Fibroblast of peridontal ligament (primary cell): Measurements from ENCODE around the gene VAV2.

ENCODE experiments used
- DNase-seq: peaks from one replicate; pipeline ENCODE4 v3.0.0-alpha.2; 2010; ENCODE audit errors: extremely low read depth

The VAV2 gene

GRCh38 chr9:133781828-133782135 lies 210.3 kb downstream of the VAV2 start:
- DNase-seq = no peak

GRCh38 chr9:133780962-133781827 lies 210.9 kb downstream of the VAV2 start:
- DNase-seq = no peak

DNA sequence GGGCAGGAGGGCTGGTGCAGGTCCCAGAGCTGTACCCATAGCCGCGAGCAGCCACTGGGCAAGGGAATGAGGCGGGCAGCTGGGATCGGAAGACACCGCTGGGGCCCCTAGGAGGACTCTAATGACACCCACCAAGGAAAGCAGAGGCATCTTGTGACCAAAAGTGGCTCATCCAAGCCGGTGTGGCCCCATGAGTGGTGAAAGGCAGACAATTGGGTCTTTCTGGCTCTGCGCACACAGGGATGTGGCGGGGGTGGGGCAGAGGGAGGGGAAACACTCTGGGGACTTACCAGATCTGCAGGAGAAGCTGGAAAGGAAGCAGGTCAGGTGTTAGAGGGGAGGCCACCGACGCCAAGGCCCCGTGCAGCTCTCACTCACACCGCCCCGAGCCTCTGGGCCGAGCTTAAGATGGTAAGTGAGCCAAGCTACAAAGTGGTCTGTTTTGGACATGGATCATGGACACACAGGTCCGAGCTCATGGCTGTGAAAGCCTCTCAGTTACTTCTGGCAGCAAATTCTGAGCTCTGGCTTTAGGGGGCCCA lies 211.6 kb downstream of the VAV2 start:
- DNase-seq = no peak

DNA sequence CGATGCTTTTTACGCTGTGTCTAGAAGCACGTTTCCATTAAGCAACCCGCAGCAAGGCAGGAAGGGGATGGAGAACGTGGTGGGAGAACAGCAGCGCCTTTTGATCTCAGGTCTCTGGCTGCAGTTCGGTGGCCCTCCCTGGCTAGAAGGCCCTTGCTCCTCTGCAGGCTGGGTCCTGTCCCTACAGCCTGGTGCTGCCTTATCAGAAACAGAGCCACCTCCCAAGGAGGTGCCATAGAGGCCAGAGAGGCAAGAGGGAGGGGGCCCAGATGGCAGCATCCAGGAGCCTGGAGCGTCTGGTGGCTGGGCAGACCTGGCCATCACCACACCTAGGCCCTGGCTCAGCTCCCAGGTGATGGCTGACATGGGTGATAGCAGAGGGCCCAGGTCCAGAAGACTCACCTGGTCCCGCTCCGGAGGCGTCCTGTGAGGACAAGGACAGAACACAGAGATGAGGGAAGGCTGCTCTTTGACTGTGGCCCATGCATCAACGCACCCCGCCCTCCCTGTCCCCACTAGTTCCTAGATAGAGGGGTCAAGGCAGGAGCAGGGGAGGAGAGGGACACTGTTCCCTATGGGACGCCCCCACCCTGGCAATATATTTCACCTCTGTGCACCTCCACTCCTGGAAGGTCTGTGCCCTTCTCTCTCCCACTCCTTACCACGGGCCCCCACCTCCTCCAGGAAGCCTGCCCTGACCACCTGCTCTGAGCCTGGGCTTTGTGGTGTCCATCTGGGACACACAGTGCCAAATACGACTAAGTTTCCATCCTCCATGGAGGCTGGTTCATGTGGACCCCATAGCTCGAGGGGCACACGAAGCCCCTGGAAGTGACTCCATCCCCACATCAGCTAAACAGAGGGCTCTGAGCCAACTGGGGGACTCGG lies 212.4 kb downstream of the VAV2 start:
- no peak for DNase-seq

GRCh38 chr9:133779081-133779480 lies 213.0 kb downstream of the VAV2 start:
- DNase-seq = no peak

- DNase-seq = no peak
These were observed 213.6 kb downstream of the VAV2 start for GRCh38 chr9:133778336-133779013.

DNA sequence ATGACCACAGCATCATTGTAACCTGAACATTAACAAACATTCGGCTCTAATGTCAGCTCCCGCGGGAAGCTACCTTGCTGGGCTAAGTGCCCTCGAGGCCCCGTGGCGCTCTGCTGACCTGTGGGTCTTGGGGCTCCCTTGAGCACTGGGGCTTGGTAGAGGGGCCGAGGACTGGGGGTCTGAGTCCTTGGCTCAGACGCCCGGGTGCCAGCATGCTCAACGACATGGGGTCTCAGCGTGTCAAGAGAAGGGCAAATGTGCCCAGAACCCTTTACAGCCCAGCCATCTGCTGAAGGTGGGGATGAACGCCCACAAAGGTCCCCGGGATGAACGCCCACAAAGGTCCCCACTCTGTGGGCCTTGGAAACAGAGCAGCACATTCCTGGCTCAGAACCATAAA lies 214.3 kb downstream of the VAV2 start:
- DNase-seq = no peak

DNA sequence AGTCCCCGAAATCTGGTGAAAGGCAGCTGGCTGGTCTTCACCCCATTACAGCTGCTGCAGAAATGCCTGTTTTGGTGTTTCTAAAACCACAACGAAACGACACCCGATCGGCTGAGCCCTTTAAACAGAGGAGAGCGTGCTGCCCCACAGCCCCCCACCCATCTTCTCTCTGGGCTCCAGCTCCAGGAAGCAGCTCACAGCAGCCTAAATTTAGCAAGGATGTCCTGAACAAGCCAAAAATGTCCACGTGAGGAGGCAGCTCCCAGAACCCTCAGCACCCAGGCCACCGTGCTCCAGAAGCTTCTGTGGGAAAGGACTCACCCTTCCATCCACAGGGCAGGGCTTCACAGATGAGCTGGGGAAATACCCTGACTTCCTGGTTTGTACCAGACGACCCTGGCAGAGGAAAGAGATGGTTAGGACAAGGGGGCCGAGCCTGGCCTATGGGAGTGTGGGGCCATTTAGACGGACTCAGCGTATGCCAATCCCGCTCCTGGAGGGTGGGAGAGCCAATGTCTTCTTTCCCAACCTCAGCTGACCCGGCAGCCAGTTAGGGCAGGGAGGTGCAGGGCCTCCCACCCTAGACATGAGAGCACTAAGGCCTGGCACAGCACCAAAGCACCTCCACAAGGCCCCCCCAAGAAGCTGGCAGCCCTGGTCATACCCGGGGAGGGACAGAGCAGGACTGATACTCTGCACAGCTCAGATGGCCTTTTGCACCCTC lies 214.9 kb downstream of the VAV2 start:
- DNase-seq = no peak

DNA sequence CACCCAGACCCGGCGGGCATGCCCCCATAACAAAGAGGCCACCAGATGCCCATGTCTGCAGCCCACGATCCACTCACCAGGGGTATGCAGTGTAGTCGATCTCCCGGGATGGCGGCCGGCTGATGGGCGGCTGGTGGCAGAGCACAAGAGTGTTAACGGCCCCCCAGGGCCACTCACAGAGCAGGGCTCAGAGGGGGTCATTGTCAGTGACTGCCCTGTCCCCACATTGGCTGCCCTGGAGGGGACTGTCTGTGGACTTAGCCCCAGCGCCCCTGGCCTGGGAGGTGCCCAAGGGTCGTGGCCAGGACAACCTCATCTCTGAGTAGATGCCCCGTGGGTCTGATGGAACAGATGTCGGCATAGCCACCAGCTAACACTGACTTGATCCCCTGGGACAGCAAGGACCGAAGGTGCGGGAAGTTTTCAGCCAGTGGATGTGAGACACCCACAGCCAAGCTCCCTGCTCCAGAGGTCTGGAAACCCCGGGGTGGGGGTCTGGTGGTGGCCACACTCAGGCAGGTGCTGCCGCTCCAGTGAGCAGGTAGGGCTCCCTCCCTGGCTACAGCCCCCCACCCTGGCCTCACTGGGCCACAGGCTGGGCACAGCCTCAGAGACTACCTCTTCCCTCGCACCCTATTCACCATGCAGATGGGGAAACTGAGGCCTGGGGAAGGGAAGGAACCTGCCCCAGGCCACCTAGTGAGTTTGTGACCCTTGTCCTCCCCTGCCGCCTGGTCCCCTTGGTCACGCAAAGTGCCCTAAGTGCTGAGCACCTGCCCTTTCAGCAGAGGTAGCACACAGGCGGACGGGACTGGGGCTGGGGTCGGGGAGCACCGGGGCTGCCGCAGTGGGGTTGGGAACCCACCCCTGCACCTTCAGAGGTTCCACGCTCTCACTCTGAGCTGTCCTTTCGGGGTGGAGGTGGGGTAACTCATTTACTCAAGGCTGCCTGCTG lies 215.9 kb downstream of the VAV2 start:
- DNase-seq = no peak

- no peak for DNase-seq
These were observed 216.8 kb downstream of the VAV2 start for GRCh38 chr9:133775291-133775690.

DNA sequence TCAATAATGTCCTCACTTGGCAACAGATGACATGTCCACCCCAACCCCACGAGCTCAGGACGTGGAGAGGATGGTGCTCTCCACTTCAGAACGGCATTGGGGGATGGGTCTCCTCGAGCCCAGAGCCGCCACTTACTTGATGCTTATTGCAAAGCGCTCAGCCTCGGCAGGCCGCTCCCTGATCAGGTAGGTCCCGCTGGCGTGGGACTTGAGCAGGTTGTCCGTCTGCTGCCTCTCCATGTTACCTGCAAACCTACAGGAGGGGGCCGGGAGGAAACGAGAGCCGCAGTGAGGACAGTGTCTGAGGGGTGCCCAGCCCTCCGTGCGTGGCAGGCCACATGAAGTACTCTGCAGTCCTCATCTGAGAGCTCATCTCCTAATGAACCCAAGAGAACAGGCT lies 217.3 kb downstream of the VAV2 start:
- no peak for DNase-seq

- DNase-seq = no peak
These were observed 218.1 kb downstream of the VAV2 start for GRCh38 chr9:133773889-133774655.

GRCh38 chr9:133772581-133772980 lies 219.5 kb downstream of the VAV2 start:
- no peak for DNase-seq

GRCh38 chr9:133771486-133772482 lies 220.3 kb downstream of the VAV2 start:
- no peak for DNase-seq

- no peak for DNase-seq
These were observed 221.9 kb downstream of the VAV2 start for GRCh38 chr9:133770076-133770777.

DNA sequence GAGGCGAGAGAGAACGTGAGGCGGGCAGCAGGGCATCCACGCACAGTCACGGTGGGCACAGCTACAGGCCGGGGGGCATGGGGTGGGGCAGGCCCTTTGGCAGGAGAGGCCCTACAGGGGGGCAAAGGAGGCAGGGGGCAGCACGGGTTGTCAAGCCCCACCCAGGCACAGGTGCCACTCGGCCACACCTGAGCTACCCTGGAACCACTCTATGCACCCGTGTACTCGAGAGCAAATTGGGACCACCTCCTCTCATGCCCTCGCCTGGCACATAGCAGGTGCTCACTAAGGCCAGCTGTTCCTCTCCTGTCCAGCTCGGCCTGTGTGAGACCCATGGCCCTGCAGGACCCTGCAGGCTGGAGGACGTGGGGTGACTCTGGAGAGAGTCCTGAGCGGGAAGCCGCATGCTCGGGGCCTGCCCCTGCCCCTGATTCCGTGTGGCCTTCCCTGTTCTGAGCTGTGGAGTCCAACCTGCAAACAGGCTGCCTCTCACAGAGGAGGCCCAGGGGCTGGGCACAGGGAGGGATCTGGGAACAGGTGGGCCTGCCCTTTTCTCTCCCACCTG lies 222.5 kb downstream of the VAV2 start:
- DNase-seq = no peak

DNA sequence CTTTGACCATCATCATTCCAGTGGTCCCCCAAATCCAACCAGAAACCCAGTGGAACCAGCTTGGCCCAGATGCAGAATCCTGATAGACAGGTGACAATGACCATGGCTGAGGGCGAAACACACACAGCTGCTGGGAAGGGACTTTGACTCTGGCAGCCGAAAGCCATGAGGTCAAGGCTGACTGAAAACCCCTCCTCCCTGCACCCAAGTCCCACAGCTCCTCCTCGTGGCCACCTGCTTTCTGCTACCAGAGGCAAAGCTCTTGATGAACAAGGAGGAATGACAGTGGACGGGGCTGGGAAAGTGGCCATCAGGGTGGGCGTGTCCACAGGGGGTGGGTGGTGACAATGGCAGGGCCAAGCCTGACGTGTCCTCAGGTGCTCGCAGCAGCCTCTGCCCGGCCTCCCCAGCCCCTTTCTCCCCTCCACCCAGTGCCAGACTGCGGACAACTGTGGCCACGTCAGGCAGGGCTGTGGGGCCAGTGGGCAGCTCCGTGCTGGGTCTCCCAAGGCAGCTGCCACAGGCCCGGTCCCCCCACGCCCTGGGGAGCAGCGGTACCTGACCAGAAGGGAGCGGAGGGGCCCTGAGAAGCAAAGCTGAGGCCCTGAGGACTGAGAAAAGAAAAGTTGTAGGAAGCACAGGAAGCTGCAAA lies 223.1 kb downstream of the VAV2 start:
- no peak for DNase-seq
